Gastroesophageal sphincter (tissue), 3 donors: ENCODE results near the gene MRPL55.

Experiments
- POLR2A ChIP-seq, 2 donors: fragments of 450-650 bp; IDR thresholded peaks; one replicate each; pipeline ENCODE4 v1.6.1; 2017; ENCODE audit warnings: antibody characterized with exemption in 2 of 2, mild to moderate bottlenecking in 2 of 2, moderate library complexity in 1 of 2
- TF ChIP-seq, protein P1 (sequence below), 4 experiments: fragments of 200-600 bp in 2 of 4; fragments of 450-650 bp in 2 of 4; sonication (generic) in 1 of 4; IDR thresholded peaks; one replicate each; pipeline ENCODE4 v1.5.1; 2017 to 2019; ENCODE audit warnings: antibody characterized with exemption in 4 of 4, mild to moderate bottlenecking in 2 of 4, moderate library complexity in 2 of 4

- TF ChIP-seq POLR2A (IDR thresholded peaks at IDR 0.05): no peak
- TF ChIP-seq, protein P1, sequence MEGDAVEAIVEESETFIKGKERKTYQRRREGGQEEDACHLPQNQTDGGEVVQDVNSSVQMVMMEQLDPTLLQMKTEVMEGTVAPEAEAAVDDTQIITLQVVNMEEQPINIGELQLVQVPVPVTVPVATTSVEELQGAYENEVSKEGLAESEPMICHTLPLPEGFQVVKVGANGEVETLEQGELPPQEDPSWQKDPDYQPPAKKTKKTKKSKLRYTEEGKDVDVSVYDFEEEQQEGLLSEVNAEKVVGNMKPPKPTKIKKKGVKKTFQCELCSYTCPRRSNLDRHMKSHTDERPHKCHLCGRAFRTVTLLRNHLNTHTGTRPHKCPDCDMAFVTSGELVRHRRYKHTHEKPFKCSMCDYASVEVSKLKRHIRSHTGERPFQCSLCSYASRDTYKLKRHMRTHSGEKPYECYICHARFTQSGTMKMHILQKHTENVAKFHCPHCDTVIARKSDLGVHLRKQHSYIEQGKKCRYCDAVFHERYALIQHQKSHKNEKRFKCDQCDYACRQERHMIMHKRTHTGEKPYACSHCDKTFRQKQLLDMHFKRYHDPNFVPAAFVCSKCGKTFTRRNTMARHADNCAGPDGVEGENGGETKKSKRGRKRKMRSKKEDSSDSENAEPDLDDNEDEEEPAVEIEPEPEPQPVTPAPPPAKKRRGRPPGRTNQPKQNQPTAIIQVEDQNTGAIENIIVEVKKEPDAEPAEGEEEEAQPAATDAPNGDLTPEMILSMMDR (IDR thresholded peaks at IDR 0.05): no peak
Observed at GRCh38 chr1:228079601-228080263, 29.4 kb downstream of the MRPL55 start.
